ENCODE data around the gene ZNF605. TPM values are rescaled to one million over a fixed set of nuclear protein-coding genes. Genes with fewer than 3 reads are reported as not detected.
"Not testable (repeated sequence)": the region's sequence is repeated elsewhere in the genome, so short reads cannot be mapped to it uniquely, and the experiment has no call there.

The ZNF605 gene
- total RNA-seq, 3 donors from 2014 or later: 8.3 to 17.9 (median 16.1) TPM

- Histone ChIP-seq H3K4me1 (no peaks in the 10 kb centered on the region), H3K9me3 (peaks cover 61 to 65% of the 10 kb centered on the region in 2 donors), H3K36me3 (no peaks in the 10 kb centered on the region), H3K27ac (no peak overlapping the region), H3K27me3 (no peaks in the 10 kb centered on the region), H3K4me3 (no peak overlapping the region)
- no peak for DNase-seq (ENCODE audit: low spot score in 2 of 2)
- intact Hi-C loops (cut with DNase I; ENCODE audit: low total_unique reads): no loop called here
- no peak for TF ChIP-seq POLR2AphosphoS5 (IDR thresholded peaks at IDR 0.05)
These were observed 16.3 kb upstream of the ZNF605 start for GRCh38 chr12:132972374-132972773.

GRCh38 chr12:132967736-132968135 lies 11.6 kb upstream of the ZNF605 start:
- Histone ChIP-seq H3K27me3 (no peaks in the 10 kb centered on the region), H3K4me1 (no peaks in the 10 kb centered on the region), H3K9me3 (peaks cover 68 to 86% of the 10 kb centered on the region in 2 donors)

GRCh38 chr12:132966676-132967415 lies 10.7 kb upstream of the ZNF605 start:
- no peak overlapping the region for H3K27ac ChIP-seq
- DNase-seq (ENCODE audit: low spot score in 2 of 2): no peak
- TF ChIP-seq POLR2A (IDR thresholded peaks at IDR 0.05) (no peak), POLR2AphosphoS5 (IDR thresholded peaks at IDR 0.05) (no peak), CTCF (IDR thresholded peaks at IDR 0.05) (no peak)
- H3K9me3 ChIP-seq: peaks cover 72 to 92% of the 10 kb centered on the region in 2 donors
- H3K4me3 ChIP-seq: no peak overlapping the region
- H3K4me1 ChIP-seq: no peaks in the 10 kb centered on the region
- no peaks in the 10 kb centered on the region for H3K27me3 ChIP-seq
- no peaks in the 10 kb centered on the region for H3K36me3 ChIP-seq
- intact Hi-C loops (cut with DNase I; ENCODE audit: low total_unique reads): no loop called here

More at GRCh38 chr12:132967736-132968135, 11.6 kb upstream of the ZNF605 start:
- TF ChIP-seq POLR2A (IDR thresholded peaks at IDR 0.05) (no peak), POLR2AphosphoS5 (IDR thresholded peaks at IDR 0.05) (no peak), CTCF (IDR thresholded peaks at IDR 0.05) (no peak)
- intact Hi-C loops (cut with DNase I; ENCODE audit: low total_unique reads): no loop called here
- no peak for DNase-seq (ENCODE audit: low spot score in 2 of 2)
- Histone ChIP-seq H3K27ac (no peak overlapping the region), H3K4me3 (no peak overlapping the region), H3K36me3 (no peaks in the 10 kb centered on the region)

GRCh38 chr12:132965796-132966195 lies 9.7 kb upstream of the ZNF605 start:
- H3K36me3 ChIP-seq: no peaks in the 10 kb centered on the region
- no peaks in the 10 kb centered on the region for H3K27me3 ChIP-seq
- intact Hi-C loops (cut with DNase I; ENCODE audit: low total_unique reads): no loop called here
- no peak overlapping the region for H3K4me3 ChIP-seq
- DNase-seq (ENCODE audit: low spot score in 2 of 2): no peak
- no peak for TF ChIP-seq POLR2A (IDR thresholded peaks at IDR 0.05)
- TF ChIP-seq POLR2AphosphoS5 (IDR thresholded peaks at IDR 0.05): no peak
- TF ChIP-seq CTCF (IDR thresholded peaks at IDR 0.05): no peak
- H3K27ac ChIP-seq: no peak overlapping the region
- no peaks in the 10 kb centered on the region for H3K4me1 ChIP-seq
- peaks cover 66 to 93% of the 10 kb centered on the region in 2 donors for H3K9me3 ChIP-seq

GRCh38 chr12:132963947-132964346 lies 7.8 kb upstream of the ZNF605 start:
- not testable (repeated sequence) for DNase-seq (ENCODE audit: low spot score in 2 of 2); H3K36me3 ChIP-seq

GRCh38 chr12:132961790-132962189 lies 5.7 kb upstream of the ZNF605 start:
- H3K36me3 ChIP-seq; DNase-seq (ENCODE audit: low spot score in 2 of 2); H3K27ac ChIP-seq; intact Hi-C loops (cut with DNase I; ENCODE audit: low total_unique reads); H3K27me3 ChIP-seq; H3K4me1 ChIP-seq; H3K4me3 ChIP-seq: not testable (repeated sequence)
- H3K9me3 ChIP-seq: peaks cover 34 to 61% of the 10 kb centered on the region in 2 donors

More at GRCh38 chr12:132963947-132964346, 7.8 kb upstream of the ZNF605 start:
- H3K27ac ChIP-seq; H3K4me1 ChIP-seq; H3K4me3 ChIP-seq; H3K27me3 ChIP-seq; intact Hi-C loops (cut with DNase I; ENCODE audit: low total_unique reads): not testable (repeated sequence)
- H3K9me3 ChIP-seq: peaks cover 51 to 77% of the 10 kb centered on the region in 2 donors
- TF ChIP-seq CTCF (IDR thresholded peaks at IDR 0.05): peak in 1 of 3 donors; percentile 21

Data from breast epithelium (tissue), 4 donors.